Right kidney (tissue), 1 donor: ENCODE measurements around the gene MDN1.
A peak's percentile ranks its signal among the peaks of the same experiment; 100 is the strongest.
"Not testable (repeated sequence)": the region's sequence is repeated elsewhere in the genome, so short reads cannot be mapped to it uniquely, and the experiment has no call there.

Source experiments
- DNase-seq: peaks from one replicate; pipeline ENCODE4 v3.0.0-alpha.2; 2016

MDN1 gene

DNA sequence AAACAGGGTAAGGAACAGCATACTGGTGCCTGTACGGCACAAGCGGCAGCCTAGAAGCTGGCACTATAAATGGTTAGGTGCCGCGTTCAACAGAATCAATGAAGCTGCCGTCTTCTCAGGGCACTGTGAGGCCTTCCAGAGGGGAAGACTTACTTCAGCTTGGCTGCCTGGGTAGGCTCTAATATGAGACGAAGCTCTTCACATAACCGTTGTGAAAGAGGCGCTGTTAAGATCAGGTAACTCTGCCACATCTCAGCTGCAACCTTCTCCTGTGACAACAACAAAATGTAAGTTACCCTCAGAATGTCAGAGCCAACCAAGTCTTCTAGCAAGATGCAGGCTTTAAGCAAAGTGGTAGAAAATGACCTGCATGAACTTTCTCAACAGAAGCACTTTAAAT is 169.0 kb downstream of the MDN1 start:
- no peak for DNase-seq

DNA sequence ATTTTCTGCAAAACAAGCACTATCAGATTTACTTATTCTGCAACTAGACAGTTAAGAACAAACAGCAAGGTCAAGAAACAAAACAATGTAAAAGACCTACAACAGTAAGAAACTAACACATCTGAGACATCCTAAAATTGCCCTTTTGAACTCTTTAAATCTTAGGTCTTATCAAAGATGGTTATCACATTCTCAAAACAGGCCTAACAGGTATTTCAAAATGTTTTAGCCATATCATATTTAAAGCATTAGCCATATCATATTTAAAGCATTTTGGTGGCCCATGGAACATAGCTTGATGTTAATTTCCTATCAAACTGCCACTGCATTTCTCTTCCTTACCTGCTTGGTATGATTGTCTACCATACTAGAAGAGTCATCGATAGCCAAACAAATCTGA is 169.9 kb downstream of the MDN1 start:
- no peak for DNase-seq

DNA sequence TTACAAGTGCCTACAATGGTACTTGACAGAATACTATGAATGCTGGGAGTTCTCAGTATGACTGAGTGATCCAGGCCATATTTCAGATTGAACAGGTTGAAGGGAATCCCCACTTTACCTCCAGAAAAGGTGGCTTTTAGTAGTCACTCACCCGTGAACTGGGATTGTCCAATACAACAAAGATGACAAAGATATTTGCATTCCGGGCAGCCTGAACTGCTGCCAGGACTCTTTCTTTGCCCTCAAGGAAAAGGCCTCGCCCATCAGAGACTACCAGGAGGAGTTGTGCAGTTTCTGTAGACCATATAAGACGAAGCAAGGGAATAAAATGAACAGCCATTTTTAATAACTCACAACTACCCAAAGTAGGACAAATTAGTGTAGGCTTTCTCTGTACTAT is 174.7 kb downstream of the MDN1 start:
- no peak for DNase-seq

DNA sequence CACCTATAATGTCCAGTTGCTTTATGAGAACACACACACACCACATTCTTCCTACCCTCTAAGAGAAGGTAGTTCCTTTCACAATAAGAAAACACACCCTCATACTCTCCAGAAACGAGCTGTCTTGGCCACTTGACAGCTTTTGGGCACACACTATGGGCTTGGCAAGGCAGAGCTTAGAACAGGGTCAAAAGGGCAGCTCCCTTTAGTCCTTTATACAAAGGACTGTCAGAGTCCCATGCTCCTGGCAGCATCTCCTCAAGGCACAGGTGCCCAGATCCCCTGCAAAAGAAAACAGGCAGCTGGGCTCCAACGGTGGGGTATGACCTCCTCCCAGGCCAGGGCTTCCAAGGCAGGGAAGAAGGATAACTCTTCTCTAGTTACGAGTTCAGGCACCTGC is 176.2 kb downstream of the MDN1 start:
- DNase-seq, result no peak

DNA sequence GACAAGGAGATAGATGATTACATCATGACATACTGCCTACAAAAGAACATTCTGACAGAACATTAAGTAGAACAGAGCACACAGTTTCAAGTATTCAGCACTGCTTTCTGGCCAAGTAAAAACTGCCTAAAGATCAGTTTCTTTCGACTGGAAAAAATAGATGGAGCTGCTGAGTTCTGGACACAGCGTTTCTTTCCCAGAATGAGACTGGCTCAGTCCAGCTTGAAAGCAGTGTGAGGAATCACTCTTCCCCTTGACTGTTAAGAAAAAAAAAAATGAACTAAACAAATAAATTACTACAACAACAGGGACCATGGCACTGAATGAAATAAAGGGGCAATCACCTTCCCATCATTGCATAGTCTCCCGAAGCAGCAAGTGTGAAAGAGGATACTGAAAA is 176.6 kb downstream of the MDN1 start:
- no peak for DNase-seq

DNA sequence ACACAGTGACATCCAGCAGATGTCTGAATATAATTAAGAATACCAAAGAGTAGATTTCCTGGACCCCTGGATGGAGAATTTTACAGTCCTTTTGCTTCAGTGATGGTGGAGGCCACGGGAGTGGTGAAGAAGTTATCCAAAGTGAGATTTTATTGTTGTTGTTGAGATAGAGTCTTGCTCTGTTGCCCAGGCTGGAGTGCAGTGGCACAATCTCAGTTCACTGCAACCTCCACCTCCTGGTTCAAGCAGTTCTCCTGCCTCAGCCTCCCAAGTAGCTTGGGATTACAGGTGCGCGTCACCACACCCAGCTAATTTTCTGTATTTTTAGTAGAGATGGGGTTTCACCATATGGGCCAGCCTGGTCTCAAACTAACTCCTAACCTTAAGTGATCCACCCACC is 178.0 kb downstream of the MDN1 start:
- not testable (repeated sequence) for DNase-seq

DNA sequence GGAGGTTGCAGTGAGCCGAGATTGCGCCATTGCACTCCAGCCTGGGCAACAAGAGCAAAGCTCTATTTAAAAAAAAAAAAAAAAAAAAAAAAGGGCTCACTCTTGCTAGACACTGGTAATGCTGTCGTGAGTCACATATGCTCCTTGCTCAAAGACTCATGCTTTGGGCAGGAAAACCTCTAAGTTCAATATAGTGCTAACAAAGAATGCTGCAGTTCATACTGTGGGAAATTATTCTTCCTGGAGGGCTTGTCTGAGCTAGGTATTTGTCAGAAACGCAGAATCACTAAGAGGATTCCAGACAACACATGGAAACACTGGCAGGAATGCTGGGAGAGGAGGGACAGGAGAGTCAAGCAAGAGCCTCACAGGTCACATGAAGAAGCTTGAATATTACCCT is 178.8 kb downstream of the MDN1 start:
- no peak for DNase-seq

DNA sequence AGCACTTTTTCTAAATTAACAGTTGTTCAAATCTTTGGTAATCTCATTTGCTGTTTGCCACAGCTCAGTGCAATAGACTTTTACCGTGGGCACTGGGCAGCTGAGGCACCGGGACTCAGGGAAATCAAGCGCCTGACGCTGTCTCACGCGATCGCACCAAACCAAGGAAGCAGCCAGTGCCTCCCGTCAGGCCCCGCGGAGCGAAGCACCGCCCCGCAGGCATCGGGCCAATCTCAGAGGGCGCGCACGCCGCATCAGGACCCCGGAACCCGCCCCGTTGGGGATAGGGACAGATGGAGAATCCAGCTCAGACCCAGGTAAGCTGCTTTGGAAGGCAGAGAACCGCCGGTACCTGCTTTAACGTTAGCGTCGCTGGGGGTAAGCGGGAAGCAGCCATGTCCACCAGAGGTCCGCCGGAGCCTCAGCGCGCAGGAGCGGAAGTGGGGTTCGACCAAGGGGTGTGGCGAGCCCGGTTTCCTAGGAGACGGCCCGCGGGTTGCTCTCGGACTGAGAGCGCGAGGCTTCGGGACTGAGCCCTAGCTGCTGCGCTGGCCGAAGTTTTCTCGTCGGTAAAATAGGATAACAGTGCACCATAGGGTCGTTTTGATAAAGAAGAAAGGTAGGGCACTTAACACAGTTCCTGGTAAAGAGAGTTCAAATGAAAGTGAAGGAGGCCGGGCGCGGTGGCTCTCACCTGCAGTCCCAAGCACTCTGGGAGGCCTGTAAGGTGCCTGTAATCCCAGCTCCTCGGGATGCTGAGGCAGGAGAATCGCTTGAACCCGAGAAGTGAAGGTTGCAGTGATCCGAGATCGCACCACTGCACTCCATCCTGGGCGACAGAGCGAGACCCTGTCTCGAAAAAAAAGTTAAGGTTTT is 181.0 kb downstream of the MDN1 start, which contains the start of gene LYRM2:
Gene LYRM2, minus strand, starts transcription at position 428 of the 876 bp plus-strand sequence. Its CDS starts 31 bp downstream, at position 397.
- peak; percentile 99 for DNase-seq

DNA sequence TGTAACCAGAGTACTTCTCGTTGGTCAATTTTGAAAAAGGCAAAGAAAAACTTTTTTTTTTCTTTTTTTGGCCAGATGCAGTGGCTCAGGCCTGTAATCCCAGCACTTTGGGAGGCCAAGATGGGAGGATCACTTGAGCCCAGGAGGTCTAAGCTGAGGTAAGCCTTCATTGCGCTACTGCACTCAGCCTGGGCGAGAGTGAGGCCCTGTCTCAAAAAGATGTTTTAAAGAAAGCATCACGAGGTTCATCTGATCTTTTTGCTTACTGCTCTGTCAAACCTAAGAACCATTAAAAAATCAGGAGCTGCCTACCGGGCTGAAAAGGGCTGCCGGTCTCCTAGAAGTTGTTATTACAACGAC is 181.7 kb downstream of the MDN1 start:
- DNase-seq, result no peak

DNA sequence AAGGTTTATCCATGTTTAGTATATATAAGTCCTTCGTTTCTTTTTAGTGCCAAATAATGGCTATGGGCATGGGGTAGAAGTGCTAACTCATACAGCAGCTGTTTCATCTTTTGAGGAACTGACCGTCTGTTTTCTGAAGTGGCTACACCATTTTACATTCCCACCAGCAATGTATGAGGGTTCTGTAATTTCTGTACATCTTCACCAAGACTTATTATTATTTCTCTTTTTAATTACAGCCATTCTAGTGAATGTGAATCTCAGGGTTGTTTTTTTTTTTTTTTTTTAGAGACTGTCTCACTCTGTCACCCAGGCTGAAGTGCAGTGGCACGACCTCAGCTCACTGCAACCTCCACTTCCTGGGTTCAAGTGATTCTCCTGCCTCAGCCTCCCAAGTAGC is 183.2 kb downstream of the MDN1 start:
- DNase-seq, result not testable (repeated sequence)

DNA sequence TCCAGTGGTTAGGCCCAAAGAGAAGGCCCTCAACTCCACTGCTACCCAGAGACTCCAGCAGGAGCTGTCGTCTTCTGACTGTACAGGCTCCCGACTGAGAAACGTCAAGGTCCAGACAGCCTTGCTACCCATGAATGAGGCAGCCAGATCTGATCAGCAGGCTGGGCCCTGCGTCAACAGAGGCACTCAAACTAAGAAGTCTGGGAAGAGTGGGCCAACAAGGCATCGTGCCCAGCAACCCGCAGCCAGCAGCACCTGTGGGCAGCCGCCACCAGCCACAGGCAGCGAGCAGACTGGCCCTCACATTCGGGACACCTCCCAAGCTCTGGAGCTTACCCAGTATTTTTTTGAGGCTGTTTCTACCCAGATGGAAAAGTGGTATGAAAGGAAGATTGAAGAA is 189.1 kb downstream of the MDN1 start:
- no peak for DNase-seq

DNA sequence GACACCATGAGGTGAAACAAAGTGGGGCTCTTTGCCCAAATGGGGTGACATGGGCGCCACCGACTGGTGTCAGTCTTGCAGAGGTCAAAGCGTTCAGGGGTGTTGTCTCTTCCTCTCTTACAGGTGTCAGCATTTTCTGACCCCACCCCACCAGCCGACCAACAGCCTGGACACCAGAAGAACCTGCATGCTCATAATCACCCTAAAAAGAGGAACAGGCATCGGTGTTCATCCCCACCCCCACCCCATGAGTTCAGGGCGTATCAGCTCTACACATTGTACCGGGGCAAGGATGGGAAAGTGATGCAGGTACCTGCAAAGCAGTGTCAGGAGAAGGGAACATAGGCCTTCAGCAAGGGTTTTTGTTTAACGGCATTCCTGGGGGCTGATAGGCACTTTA is 195.8 kb downstream of the MDN1 start:
- no peak for DNase-seq

DNA sequence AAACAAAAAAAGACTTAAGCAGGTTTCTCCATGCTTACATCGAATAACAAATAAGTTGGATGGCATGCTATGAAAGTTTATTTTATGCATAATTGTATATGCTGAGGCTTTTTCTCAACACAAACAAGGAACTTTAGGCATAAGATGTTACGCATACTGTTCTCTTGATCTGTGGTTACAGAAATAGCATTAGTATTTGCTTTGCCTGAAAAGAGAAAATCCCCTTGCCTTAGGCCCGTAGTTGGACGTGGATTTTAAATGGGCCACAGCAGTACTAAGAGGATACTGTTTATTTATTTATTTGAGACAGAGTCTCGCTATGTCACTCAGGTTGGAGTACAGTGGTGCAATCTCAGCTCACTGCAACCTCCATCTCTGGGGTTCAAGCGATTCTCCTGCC is 200.0 kb downstream of the MDN1 start:
- DNase-seq, result no peak

DNA sequence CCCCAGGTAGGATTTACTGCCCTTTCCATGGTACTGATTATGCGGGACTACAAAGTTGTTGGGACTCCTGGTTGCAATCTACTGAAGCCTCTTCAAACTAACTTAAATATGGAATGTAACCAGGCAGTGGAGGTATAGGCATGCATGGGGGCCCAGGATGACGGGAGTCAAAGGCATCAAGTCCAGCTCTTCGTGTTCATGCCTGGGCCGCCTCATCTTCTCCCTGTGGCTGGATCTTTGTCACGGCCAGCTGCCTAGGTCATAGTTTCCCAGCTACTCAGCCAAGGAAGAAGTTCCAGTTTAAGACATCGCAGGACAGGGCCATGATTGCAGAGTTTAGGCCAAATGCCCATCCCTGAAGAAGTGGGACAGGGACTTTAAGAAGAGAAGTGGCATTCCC is 201.6 kb downstream of the MDN1 start:
- no peak for DNase-seq

DNA sequence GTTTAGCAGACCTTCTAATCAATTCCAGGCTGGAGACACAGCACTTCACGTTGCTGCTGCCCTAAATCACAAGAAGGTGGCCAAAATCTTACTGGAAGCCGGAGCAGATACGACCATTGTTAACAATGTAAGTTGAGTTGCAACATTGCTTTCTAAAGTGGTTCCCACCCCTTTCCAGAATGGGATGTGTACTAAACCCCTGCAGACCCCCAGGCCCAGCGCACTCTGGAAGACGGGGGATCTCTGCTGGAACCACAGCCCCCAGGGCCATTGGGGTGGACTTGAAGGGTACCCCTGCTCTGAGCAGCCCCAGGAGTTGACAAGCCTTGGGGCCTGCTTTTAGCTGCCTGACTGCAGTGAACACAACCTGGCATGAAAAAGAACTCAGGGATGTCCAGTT is 203.1 kb downstream of the MDN1 start:
- no peak for DNase-seq

DNA sequence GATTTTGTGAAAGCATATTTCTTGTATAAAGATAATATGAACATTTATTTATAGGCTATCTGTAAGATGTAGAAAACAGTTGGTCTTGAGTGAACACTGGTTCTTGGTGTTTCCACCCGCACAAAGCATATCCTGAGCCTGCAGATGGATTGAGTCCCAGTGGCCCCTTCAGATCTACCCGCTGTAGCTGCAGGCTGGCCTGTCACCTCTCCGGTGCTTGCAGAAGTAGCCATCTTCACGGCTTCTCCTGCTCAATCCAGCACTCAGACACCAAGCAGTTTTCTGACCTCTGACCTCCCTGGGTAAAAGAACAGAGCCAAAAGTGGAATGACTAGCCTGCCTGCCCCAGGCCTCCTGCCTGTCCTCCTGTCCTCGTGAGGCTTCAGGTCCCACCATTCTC is 203.7 kb downstream of the MDN1 start:
- no peak for DNase-seq

DNA sequence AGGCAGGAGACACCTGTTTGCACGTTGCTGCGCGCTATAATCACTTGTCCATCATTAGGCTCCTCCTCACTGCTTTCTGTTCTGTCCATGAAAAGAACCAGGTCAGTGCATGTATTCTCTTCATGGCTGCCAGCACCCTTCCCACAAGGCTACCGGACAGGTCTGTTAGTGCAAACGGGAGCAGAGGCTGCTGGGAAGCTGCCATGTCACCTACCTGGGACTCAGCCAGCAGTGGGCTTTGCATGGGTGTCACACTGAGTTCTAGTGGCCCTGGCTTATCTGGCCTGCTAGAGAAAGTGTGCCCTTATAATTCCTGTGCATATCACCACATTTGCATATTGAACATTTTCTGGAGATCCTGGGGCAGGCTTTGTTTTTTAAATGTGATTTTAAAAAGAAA is 205.8 kb downstream of the MDN1 start:
- DNase-seq, result no peak

DNA sequence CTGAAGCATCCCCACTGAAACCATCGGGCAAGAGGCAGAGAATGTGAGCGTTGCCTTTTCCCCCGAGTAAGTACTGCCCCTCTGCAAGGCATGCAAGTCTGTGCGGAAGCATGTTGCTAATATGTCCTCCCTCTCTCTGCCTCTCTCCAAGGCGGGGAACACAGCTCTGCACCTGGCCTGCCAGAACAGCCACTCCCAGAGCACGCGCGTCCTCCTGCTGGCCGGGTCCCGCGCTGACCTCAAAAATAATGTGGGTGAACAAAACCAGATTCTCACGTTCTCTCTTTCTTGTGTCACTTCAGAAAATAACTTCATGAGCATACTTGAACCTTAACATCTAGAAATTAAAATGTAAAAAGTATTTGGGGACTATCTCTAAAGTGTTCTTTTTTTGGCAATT is 207.5 kb downstream of the MDN1 start:
- DNase-seq, result no peak

DNA sequence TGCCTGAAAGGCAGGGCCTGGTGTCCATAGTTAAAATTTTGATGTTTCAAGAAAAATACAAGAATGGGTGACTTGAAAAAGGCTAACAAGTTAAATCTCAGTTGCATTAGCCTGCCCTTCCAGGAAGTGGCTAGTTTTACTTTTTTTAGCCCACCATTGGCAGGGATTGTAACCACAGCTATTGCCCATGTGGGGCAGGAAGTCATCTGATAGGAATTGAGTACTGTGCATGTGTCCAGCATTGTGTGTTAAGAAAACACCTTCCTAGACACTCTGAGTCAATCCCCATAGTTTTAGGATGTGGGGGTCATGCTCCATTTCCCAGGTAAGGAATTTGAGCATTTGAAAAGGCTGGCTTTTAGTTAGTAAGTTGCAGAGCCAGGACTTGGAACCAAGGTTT is 207.9 kb downstream of the MDN1 start:
- DNase-seq, result no peak

DNA sequence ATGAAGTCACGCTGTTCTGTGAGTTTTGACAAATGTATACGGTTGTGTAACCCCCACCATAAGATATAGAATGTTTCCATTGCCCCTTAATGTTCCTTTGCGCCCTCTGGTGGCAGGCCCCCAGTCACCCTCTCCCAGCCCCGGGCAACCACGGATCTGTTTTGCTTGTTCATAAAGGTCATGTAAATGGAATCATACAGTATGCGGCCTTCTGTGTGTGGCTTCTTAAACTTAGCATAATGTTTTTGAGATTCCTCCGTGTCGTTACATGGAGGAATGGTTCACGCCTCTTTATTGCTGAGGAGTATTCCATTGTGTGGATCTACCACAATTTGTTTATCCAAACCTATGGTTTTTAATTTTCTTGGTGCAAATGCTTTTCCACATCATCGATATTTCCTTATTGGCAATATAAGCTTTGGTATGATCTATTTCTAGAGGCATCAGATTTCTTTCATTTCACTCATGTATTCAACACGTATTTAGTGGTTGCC is 209.4 kb downstream of the MDN1 start:
- DNase-seq, result no peak

DNA sequence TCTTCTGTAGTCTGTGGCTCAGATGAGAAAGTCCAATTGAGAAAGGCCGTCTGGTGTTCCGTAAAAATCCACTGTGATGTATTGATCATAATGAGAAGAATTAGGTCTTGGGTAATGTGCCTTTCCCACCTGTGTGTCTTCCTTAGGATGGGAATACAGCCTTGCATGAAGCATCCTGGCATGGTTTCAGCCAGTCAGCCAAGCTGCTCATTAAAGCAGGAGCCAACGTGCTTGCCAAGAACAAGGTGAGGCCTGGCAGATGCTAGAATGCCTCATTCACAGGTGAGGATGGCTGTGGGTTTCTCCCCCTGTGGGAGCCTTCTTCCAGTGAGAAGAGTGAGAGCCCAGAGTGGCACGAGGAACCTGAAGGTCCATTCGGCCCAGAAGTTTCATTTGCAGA is 213.7 kb downstream of the MDN1 start:
- DNase-seq, result no peak

DNA sequence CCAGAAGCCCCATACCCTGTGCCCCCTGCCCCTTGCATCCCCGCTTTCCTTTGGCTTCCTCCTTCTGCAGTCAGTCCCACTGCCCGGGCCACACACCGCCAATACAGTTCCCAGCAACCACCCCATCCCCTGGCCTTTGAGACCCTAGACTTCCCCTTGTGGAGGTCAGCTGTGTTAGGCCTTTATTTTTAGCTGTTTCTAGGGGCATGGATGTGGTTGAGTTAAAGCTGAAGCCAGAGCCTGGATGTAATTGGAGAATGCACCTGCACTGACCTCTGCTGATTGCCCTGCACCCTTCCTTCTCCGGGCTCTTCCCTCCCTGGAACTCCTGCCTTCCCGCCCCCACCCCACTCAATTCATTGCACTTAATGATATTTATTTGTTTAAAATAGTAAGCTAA is 214.9 kb downstream of the MDN1 start:
- no peak for DNase-seq

DNA sequence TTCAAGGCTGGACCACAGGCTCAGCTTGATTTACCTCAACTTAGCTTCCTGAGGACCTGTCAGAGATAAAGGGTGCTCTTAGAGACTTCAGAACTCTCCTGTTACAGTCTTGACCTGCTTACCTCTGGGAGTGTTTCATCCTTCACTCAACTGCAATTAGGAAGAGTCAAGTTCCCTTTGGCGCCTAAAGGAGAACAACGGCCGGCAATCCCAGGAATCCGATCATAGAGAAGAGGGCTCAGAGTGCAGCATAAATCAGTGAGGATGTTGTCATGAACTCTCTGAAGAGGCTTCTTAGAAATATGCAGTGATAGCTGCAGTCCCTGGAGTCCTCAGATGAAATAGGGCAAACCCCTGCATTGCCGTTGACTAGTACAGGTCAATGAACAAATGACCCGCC is 217.4 kb downstream of the MDN1 start:
- no peak for DNase-seq

DNA sequence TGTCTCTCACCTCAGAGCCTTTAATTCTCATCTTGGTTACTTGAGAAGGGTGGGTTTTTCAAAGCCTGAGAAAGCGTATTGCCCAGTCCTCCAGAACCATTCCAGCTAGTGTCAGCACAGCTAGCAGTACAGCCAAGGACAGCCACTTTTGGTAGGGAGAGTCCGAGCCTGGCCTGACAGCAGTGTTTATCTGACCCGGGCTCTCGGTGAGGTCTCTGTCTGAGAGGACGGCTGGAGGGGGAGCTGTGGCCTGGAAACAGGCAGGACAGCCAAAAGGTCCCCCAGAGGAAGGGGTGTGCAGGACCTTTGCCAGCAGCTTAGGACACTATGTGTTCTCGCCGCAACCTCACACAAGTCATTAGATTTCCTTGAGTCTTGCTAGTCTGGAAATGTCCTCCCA is 219.9 kb downstream of the MDN1 start:
- no peak for DNase-seq

DNA sequence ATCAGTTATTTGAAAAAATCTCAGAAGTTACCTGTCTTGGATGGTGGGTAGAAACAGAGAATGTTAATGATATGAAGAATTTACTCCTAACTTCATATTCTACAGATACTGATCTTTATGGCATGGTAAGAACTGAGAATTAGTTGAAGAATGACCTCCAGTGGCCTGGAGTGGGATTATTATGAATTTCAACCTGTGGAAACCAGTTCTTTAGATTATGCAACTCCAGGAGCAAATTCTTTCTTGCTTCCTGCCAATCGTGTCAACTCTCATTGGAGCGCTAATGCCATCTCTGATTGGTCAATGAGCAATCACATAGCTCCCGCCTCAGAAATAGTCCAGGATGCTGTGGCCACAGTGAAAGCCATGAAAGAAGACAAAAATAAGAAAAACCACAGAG is 221.6 kb downstream of the MDN1 start:
- no peak for DNase-seq
